ENCODE results near the gene MIOX.
"Not testable (repeated sequence)": the region's sequence is repeated elsewhere in the genome, so short reads cannot be mapped to it uniquely, and the experiment has no call there.

Gene MIOX

DNA sequence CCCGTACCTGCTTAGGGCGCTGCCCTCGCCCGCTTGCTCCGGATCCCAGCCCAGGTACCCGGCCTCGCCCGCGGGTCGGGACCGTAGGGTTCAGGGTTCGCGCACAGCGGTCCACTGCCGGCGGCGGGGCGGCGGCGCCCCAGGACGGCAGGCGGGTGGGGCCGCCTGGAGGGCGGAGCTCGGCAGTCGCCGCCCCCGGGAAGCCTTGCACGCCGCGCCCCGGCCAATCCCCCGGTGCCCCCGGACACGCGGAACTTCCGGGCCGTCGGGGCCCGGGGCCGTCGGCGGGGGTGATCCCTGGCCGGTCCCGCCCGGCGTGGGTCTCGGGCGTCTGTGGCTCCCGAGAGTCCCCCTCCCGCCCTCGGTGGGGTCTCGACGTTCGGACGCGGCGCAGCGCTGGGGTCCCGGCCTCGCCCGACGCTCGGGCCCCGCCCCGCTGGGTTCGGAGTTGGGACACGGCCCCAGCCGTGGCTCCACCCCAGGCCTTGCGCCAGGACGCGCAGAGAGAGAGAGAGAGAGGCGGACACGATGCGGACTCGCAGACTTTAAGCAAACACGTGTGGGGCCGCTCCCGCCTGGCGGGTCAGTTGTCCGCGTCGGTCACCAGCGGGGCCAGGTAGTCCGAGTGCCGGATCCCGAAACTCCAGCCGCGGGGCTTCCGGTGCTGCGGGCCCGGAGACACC lies 43.4 kb downstream of the MIOX start, which contains the start of gene TYMP:
TSS of gene TYMP (minus strand) at position 116 of the 683 bp plus-strand sequence. CDS start 303 bp downstream, outside the sequence.
- peak; percentile 73 to 81 for DNase-seq

DNA sequence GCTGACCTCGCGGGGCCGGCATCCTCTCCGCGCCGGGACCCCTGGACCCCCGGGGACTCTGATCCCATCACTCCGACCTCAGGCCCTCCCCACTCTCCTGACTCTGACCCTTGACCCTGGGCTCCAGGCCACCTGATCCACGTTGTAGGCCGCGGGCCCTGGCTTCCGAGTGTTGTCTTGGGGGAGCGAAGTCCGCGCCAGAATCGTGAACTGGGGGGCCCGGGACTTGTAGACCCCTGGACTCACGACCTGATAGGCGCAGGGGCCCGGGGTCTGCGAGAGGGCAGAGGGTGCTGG lies 43.9 kb downstream of the MIOX start:
- DNase-seq = no peak

DNA sequence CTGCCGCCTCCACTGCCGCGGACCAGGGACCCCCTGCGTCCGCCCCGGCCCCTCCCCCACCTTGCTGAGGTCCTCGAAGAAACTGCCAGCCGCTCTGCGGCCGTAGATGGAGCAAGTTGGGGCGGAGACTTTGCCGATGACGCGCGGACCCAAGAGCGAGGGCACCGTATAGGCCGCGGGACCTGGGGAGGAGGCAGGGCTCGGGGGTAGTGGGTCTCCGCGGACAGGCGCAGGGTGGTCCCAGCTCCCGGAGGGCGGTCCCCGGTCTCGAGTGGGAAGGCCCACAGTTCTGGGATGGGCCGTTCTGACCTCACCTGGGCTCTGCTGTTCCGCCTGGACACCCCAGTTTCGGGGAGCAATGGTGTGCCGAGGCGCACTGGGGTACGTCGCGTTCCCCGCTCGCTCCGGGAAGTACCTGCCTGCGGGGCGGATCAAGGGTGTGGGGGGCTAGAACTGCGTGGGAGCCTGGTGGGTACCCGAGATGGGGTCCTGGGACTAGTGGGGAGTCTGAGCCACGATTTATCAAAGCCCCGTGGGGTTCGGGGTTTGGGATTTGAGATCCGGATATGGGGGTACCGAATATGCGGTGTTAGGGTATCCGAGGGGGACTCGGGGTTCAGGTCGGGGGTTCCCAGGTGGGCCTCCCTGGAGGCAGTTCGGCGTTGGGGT lies 44.4 kb downstream of the MIOX start:
- DNase-seq = peak; percentile 85 to 87

DNA sequence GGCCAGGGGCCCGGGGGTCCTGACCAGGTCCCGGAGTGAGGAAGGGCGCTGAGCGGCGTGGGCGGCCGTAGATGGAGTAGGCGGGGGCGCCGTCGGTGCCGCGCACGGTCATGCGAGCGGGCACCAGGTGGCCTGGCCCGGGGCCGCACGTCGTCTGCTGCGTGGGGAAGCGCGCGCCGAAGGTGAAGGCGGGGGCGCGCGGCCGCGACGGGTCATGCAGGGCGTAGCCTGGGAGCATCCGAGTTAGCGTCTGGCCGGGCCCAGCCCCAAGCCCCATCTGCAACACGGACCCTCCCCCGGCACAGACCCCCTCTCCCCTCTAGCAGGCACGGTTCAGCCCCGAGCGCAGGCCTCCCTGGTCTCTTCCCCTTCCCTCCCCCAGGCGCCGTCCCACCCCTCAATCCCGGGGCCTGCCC lies 44.9 kb downstream of the MIOX start:
- DNase-seq = peak; percentile 74 to 78

DNA sequence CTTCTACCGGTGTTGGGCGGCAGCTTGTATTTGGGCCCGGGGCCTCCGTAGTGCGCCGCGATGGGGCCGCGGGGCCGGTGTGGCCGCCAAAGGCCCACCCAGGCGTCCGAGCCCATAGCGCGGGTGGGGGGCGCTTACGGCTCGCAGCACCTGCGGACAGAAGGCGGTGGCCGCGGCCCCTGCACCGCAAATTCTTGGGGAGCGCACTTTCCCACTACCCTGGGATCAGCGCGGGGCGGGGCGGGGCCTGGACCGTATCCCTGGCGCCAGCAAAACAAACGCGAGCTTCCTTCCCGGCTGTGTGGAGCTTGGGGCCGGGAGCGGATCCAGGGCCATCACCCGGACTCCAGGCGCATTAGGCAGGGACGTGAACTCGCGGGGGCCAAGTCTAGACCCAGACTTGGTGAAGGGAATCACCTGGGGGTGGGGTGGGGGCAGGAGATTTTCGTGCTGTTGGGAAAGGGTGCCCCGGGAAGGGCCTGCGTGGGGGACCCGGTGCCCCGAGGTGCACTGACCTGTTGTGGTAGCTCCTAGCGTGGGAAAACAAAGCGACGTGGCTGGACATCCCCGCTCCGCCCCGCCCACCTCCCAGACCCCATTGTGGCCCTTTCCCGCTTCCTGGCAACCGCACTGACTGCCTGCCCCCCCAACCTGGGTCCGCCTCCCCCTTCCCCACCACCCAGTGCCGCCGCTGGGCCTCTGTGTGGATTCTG lies 45.5 kb downstream of the MIOX start:
- DNase-seq = peak in 1 of 2 donors; percentile 50

DNA sequence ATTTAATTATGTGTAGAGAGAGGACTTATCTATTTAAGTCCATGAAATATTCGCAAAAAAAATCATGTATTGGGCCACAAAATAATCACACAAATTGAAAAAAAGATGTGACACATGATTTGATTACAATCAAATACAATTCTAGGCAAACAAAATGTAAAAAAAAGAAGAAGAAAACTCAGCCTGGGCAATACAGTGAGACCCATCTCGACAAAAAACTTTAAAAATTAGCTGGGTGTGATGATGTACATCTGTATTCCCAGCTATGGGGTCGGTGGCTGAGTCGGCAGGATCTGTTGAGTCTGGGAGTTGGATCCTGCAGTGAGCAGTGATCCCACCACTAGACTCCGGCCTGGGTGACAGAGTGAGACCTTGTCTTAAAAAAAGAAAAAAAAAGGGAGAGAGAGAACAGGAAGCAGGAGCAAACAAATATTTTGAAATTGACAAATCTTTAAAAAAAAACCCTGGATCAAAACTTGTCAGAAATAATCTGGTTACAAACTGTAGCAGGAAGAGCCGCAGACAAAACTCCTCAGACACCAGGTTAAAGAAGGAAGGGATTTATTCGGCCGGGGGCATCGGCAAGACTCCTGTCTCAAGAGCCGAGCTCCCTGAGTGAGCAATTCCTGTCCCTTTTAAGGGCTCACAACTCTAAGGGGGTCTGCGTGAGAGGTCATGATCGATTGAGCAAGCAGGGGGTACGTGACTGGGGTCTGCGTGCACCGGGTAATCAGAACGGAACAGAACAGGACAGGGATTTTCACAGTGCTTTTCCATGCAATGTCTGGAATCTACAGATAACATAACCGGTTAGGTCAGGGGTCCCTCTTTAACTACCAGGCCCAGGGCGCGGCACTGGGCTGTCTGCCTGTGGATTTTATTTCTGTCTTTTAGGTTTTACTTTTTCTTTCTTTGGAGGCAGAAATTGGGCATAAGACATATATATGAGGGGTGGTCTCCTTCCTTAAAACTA lies 46.5 kb downstream of the MIOX start:
- no peak for DNase-seq

DNA sequence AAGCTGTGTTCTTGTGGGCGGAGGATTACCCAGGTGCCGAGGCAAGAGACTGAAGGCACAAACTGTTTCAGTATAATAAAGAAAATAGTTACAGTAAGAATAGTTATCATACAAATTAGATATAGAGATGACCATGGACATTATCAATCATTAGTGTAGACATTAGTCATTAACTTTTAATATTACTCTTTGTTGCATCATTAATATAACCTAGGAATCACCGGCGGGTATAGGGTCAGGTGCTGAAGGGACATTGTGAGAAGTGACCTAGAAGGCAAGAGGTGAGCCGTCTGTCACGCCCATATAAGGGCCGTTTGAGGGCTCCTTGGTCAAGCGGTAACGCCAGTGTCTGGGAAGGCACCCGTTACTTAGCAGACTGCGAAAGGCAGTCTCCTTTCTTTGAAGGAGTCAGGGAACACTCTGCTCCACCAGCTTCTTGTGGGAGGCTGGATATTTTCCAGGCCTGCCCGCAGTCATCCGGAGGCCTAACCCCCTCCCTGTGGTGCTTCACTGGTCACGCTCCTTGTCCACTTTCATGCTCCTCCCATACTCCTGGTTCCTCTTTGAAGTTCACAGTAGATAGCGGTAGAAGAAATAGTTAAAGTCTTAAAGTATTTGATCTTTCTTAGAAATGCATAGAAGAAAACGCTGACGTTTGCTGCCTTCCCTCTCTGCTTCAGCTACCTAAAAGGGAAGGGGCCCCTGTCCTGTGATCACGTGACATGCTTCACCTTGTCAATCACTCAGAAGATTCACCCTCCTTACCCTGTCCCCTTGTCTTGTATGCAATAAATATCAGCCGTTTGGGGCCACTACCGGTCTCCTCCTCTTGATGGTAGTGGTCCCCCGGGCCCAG lies 47.4 kb downstream of the MIOX start:
- DNase-seq = not testable (repeated sequence)

DNA sequence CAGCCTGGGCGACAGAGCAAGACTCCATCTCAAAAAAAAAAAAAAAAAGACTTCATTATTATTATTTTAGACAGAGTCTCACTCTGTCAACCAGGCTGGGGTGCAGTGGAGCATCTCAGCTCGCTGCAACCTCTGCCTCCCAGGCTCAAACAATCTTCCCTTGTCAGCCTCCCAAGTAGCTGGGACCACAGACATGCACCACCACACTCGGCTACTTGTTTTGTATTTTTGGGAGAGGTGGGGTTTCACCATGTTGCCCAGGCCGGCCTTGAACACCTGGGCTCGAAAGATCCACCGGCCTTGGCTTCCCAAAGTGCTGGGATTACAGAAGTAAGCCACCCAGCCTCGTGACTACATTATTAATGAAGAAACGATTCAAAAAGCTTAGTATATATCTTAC lies 48.5 kb downstream of the MIOX start:
- no peak for DNase-seq

DNA sequence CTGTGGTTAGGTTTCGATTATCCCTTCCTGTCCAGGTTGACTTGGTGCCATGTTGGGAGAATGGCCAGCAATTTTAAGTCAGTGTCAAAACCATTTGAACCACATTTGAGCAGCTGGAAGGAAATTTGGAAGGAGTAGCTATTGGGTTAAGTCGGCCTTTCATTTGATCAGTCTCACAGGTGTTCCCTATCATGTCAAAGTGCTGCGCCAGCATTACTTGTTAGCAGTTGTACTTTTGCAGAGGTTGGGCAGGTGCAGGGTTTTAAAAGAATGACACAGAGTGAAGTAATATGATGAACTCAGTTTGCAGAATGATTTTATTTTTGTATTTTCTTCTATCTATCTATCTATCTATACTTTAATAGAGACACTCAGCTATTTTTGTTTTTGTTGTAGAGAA lies 49.6 kb downstream of the MIOX start:
- no peak for DNase-seq

DNA sequence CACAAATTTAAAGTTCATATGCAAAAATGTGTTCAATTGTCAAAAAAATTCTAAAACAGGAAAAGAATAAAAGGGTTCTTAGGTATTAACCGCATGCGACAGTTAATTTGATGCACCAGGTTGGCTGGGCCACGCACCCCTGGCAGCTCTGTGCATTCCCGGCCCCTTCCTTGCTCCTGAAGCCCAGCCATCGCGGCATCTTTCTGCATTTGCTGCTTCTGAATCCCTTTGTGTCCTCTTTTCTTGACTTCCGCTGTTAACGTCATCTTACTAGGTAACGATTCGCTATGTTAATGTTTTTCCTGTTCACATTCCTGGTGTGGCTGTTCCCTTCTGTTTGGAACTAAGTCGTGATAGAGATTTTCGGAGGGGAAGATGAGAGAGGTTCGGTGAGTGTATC lies 51.1 kb downstream of the MIOX start:
- DNase-seq = no peak

All from stimulated activated CD4-positive, alpha-beta T cell treated with anti-CD3 and anti-CD28 coated beads, Interleukin-2, amount 100 ng/mL, for 24 hours (primary cell).